MM.1S (cell line): ENCODE data around the gene ANKRD12.

Experiments
- EZH2 ChIP-seq: fragments of 300-600 bp; sonication (generic); optimal IDR thresholded peaks from 2 replicates; pipeline ENCODE3; 2017; ENCODE audit warnings: low read depth, mild to moderate bottlenecking, antibody characterized with exemption, low read length, mixed read lengths
- EZH2phosphoT487 ChIP-seq: fragments of 300-600 bp; sonication (generic); IDR thresholded peaks from 2 replicates; pipeline ENCODE4 v1.6.1; 2018; ENCODE audit warnings: antibody characterized with exemption, low read length
- TF ChIP-seq, protein P1 (sequence below): fragments of 300-600 bp; sonication (generic); IDR thresholded peaks from 2 replicates; pipeline ENCODE4 v1.5.1; 2016; ENCODE audit warnings: antibody characterized with exemption, low read length, mixed read lengths

- no peak for TF ChIP-seq EZH2
- TF ChIP-seq, protein P1, sequence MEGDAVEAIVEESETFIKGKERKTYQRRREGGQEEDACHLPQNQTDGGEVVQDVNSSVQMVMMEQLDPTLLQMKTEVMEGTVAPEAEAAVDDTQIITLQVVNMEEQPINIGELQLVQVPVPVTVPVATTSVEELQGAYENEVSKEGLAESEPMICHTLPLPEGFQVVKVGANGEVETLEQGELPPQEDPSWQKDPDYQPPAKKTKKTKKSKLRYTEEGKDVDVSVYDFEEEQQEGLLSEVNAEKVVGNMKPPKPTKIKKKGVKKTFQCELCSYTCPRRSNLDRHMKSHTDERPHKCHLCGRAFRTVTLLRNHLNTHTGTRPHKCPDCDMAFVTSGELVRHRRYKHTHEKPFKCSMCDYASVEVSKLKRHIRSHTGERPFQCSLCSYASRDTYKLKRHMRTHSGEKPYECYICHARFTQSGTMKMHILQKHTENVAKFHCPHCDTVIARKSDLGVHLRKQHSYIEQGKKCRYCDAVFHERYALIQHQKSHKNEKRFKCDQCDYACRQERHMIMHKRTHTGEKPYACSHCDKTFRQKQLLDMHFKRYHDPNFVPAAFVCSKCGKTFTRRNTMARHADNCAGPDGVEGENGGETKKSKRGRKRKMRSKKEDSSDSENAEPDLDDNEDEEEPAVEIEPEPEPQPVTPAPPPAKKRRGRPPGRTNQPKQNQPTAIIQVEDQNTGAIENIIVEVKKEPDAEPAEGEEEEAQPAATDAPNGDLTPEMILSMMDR = no peak
- no peak for TF ChIP-seq EZH2phosphoT487
These were observed 6.4 kb upstream of the ANKRD12 start for GRCh38 chr18:9130195-9130594.
